Measurements from ENCODE around the gene SRD5A2.

SRD5A2 gene

GRCh38 chr2:31476511-31477180 lies 104.1 kb downstream of the SRD5A2 start:
- intact Hi-C loops (cut with DNase I) = no loop called here

GRCh38 chr2:31475692-31476091 lies 105.0 kb downstream of the SRD5A2 start:
- intact Hi-C loops (cut with DNase I) = no loop called here
- DNase-seq = no peak

More at GRCh38 chr2:31476511-31477180, 104.1 kb downstream of the SRD5A2 start:
- no peak for DNase-seq

DNA sequence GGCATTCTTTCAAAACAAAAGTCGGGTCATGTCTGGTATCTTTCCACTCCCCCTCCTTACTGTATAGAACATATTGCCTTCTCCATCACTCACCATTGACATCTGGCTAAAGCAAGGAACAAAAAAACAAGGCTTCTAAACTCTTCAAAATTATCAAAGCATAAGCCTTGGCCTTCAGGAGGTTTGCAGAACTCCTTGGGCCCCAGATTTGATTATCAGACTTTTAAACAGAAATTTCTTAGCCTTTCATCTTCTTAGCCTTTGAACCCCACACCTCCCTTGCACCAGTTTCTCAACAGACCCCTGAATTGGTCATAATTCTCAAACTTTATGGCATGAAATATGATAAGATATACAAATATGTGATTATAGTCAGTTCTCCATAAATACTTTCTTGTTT lies 106.4 kb downstream of the SRD5A2 start:
- intact Hi-C loops (cut with DNase I) = no loop called here
- no peak for DNase-seq
